GM19328 (cell line): ENCODE measurements around the gene C1orf174.

Source experiments
- ATAC-seq: cut with Tn5 transposase; IDR thresholded peaks from one replicate; pipeline ENCODE4 v1.9.1; 2021; ENCODE audit warnings: mild to moderate bottlenecking, moderate library complexity; ENCODE audit not compliant: unreplicated experiment

The C1orf174 gene

GRCh38 chr1:3900150-3900968, at the start of gene C1orf174:
Gene C1orf174, minus strand, starts transcription at chr1:3900272. Its CDS starts 86 bp downstream, at chr1:3900186.
- ATAC-seq, result peak; percentile 68

DNA sequence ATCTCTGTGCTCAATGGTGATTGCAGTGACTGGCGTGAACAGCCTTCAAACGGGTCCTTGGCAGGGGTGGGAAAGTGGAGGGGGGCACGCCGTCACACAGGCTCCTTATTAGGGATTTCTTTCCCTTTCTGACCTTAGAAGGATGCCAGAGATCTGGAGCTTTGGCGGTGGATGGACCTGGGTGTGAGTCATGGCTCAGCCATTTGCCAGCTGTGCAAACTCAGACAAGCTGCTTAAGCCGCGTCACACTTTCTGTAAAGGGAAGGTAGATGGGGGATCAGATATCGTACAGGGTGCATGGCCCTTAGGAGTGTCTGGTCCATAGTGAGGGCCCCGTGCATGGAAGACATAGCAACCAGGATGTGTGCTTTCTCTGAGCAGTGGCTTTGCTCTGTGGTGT, 48.3 kb upstream of the C1orf174 start:
- ATAC-seq, result no peak

- ATAC-seq, result no peak
Observed at GRCh38 chr1:3945916-3946840, 46.1 kb upstream of the C1orf174 start.

- ATAC-seq, result no peak
Observed at GRCh38 chr1:3945222-3945621, 45.1 kb upstream of the C1orf174 start.

DNA sequence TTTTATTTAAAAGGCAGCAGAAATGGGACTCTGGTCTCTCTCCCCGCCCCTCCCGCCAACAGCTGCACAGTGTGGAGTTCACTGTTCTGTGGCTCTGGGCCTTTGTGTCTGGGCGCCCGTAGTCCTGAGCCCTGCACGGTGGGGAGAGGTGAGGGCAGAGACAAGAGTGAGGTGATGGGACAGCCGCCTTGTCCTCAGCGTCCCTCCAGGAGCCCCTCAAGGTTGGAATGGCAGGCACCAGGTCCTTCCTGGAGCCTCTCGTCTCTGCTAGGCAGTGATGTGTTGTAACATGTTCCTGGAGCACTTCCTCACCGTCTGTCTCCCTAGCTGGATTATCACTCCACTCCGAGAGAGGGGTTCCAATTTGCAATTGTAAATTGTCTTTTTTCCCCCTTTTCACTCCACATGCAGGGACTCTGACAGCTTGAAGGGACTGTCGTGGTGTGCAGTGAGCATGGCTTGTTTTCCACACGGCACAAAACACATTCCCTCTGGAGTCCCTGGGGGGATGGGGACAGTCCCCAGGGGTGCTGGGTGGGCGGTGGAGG, 44.6 kb upstream of the C1orf174 start:
- ATAC-seq, result no peak

GRCh38 chr1:3943806-3944577, 43.9 kb upstream of the C1orf174 start:
- ATAC-seq, result no peak

- no peak for ATAC-seq
Observed at GRCh38 chr1:3943123-3943431, 43.0 kb upstream of the C1orf174 start.

- no peak for ATAC-seq
Observed at GRCh38 chr1:3942416-3943122, 42.5 kb upstream of the C1orf174 start.

DNA sequence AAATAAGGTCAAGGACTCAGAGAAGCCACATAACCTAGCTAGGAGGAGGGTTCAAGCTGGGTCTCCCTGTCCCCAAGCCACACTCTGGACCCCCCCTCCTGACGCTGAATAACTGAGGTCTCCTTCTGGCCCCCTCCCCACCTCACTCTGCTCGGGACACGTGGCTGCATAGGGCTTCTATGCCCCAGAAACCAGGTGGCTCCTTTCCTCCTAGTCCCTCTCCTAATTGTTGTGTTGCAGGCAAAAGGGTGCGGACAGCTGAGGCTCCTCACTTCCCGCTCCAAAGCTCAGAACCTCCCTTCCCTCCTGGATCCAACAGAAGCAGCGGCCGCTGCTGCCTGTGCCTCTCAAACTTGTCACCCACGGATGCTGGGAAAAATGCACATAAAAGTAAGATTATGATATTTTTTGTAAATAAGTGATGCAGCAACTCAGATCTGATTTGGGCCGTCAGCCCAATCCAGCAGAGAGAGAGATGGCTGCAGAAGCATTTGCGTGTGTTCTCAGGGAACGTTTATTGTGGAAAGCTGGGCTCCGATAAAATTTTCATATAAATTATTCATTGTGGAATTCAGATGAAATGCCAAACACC, 40.8 kb upstream of the C1orf174 start:
- ATAC-seq, result no peak

DNA sequence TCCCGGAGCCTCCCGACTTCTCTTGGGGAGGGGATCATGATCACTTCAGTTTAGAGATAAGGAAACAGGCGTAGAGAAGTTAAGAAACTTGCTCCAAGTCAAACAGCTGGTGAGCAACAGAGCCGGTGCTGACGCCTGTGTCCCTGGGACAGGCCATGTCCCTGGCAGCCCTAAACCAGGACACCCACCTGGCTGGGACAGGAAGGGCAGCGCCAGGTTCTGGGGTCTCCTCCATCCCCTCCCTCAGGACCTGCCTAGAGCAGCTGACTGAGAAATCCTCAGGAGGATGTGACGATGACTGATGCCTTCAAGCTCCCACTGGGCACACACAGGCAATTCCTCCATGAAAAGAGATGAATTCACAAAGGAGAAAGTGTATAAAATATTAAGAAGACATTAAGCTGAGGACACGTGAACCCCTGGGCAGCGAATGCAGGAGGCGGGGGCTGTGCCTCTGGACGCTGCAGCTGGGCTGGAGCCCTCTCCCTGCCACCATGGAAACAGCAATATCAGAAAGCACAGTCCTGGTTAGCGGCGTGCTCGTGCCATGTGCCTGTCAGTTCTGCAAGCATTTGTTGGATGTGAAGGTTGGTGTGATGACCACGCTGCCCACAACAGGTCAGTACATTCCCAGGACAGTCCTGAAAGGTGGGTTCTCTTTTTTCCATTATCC, 40.1 kb upstream of the C1orf174 start:
- ATAC-seq, result no peak

DNA sequence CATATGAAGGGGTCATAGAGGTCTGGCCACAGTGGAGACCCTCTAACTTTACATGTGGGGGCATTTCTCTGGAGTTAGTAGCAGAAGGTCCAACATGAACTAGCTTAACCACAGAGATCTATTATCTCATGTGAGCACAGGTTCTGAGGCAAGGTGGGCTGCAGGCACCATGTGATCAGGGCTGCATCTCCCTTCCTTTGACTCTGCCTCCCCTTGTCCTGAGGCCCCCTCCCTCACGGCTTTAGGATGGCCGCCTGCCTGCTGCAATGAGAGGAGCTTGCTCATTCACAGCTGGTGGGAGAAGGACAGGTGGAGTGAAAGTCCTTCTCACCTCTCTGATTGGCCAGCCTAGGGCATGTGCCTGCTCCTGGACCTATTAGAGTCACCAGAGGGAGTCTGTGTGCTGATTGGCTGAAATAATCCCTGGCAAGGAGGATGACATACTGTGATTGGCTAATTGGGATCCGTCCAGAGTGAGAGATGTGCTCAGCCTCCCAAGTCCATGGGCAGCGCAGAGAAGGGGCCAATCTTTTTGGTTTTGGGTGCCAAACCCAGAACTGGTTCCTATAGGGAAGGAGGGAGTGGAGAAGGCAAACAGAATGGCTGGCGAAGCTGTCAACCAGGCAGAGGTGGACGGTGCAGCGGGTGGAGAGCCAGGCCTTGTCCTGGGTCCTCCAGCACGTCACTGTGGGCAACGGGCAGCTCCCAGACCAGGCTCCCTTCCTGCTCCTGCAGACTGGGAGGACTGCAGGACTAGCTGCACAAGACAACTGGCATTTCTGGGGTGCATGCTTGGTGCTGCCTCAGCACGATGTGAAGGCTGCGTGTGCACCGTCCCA, 39.4 kb upstream of the C1orf174 start:
- no peak for ATAC-seq

DNA sequence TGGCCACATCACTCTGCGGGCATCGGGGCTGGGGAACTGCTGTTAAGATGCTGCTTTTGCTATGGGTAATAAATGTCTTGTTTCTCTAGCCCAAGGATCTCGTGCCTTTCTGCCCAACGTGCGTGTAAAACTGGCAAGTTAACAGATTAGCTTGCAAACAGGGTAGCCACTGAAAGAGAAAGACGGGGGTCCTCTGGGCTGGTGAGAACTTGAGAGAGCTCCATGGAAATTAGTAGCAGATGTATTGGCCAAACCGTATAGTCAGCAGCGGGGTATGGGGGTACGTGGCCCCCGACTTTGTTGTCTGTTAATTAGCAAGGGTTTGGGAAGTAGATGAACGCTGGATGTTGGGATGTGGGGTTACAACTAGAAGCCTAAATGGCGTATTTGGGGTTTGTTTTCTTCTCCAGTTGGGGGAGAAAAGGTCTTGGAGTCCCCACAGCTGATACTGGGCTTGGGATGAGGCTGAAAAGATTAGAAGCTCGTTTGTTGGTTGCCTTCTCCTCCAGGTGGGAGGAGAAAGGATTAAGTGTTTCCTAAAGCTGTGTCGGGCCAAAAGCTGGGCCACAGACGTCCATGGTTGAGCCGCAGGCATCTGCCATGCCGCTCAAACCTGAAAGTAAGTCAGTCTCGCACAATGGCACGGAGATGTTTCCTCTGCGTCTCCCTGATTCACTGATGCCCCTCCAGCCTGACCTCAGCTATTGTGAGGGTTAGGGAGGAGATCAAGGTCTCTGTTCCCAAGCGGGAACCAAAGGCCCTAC, 32.3 kb upstream of the C1orf174 start:
- no peak for ATAC-seq

DNA sequence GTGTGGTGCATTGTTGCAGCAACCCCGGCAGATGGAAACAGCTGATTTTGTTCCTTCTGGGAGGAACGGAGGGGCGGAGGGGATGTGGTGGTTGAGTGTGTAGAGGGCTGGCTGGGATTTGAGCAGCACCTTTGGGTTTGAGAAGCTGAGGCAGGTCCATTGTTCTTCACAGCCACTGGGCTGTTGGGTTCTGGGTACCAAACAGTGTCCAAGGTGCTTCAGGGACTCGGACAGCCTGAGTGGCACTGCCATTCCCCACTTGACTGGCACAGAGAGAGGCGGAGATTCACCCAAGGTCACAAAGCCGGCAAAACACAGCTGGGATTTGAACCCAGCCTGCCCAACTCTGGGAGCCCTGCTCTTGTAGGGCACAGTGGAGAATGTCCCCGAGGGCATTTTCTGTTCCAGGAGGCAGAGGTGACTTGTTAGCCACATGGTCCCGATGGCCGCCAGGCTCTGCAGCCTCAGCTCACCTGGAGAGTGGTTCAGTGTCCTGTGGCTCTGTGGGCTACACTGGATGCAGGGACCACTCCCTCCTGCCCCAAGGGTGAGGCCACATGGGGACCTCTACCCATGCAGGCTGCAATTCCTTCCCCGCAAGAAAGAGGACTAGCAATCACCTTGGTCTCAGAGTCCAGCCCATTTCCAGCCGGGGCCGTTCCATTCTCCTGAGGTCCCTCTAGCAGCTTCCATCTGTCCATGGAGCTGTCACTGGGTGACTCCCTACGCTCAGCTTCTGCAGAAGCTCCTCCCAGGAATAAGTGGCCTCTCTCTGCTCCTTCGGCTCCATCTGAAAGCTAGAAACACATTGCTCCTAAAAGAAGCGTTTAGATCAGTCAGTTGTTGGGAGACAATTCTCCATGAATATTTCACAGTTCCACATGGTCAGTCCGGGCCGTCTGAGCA, 31.2 kb upstream of the C1orf174 start:
- ATAC-seq, result no peak

DNA sequence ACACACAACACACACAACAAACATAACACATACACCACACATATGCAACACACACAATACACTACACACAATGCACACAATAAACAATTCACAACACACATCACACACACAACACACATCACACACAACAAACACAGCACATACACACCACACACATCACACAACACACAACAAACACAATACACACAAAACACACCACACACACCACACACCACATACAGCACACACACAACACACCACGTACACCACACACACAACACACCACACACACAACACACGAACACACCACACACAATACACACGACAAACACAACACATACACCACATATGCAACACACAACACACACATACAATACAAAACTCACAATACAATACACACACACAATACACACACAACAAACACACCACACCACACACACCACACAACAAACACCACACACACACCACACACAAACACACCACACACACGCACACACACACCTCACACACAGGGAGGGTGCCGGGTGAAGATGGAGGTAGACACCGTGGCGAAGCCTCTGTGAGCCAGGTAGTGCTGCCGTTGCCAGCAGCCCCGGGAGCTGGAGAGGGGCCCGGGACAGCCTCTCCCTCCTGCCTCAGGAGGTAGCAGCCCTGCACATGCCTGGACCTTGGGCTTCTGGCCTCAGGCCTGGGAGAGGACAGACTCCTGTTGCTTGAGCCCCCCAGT, 30.4 kb upstream of the C1orf174 start:
- no peak for ATAC-seq

DNA sequence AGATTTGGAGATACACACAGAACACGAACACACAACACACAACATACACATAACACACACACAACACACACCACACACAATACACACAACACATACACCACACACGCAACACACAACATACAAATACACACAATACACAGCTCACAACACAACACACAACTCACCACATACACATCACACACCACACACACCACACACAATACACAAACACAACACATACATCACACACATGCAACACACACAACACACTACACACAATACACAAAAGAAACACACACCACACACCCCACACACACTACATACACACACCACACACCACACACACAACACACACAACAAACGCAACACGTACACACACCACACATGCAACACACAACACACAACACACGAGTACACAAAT, 29.1 kb upstream of the C1orf174 start:
- no peak for ATAC-seq

GRCh38 chr1:3928586-3928985, 28.5 kb upstream of the C1orf174 start:
- ATAC-seq, result no peak
